WTC11 (cell line): ENCODE measurements around the gene SLC30A1.

Experiments
- CTCF ChIP-seq: fragments of 200-600 bp; IDR thresholded peaks from 2 replicates; pipeline ENCODE4 v1.8.0; 2022; ENCODE audit warnings: antibody characterized with exemption
- JUN ChIP-seq: sonication (generic); formaldehyde crosslinking; IDR thresholded peaks from 2 replicates; pipeline ENCODE4 v1.8.0; 2023; ENCODE audit warnings: mild to moderate bottlenecking, missing genetic modification reagents
- TF ChIP-seq, protein P1 (sequence below): fragments of 250-450 bp; sonication (Bioruptor Pico); conservative IDR thresholded peaks from 2 replicates; pipeline ENCODE4 v1.9.0; 2021; ENCODE audit warnings: mild to moderate bottlenecking
- TF ChIP-seq, protein P2 (sequence below): sonication (generic); formaldehyde crosslinking; IDR thresholded peaks from 2 replicates; pipeline ENCODE4 v1.8.0; 2023; ENCODE audit warnings: missing genetic modification reagents, mild to moderate bottlenecking, borderline replicate concordance

GRCh38 chr1:211596418-211597181 lies 17.6 kb upstream of the SLC30A1 start:
- TF ChIP-seq JUN, result no peak
- TF ChIP-seq, protein P1, sequence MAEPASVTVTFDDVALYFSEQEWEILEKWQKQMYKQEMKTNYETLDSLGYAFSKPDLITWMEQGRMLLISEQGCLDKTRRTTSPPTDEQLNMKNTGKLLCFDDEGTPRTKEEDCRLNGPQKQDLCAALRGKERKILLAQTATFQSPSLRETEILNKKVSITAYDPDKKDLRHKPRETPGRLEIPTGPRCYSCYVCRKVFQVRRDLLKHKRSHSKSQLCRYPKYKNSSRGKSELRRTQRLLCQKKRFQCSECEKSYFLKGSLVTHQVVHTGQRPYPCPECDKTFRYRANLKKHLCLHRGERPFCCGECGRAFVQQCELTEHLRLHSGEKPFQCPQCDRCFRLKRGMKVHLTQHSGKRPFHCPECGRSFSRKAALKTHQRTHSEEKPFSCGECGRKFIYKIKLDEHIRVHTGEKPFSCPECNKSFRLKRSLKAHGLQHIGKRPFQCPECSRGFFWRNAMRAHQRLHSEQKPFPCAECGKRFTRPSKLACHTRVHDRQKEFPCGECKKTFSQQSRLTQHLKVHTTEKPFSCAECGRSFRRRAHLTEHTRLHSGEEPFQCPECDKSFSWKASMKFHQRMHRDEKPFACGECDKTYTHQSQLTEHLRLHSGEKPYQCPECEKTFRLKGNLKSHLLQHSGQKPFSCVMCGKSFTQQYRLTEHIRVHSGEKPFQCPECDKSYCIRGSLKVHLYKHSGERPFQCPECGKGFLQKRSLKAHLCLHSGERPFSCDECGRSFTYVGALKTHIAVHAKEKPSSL (CRISPR knock-in tag), result no peak
- TF ChIP-seq CTCF, result no peak
- TF ChIP-seq, protein P2, sequence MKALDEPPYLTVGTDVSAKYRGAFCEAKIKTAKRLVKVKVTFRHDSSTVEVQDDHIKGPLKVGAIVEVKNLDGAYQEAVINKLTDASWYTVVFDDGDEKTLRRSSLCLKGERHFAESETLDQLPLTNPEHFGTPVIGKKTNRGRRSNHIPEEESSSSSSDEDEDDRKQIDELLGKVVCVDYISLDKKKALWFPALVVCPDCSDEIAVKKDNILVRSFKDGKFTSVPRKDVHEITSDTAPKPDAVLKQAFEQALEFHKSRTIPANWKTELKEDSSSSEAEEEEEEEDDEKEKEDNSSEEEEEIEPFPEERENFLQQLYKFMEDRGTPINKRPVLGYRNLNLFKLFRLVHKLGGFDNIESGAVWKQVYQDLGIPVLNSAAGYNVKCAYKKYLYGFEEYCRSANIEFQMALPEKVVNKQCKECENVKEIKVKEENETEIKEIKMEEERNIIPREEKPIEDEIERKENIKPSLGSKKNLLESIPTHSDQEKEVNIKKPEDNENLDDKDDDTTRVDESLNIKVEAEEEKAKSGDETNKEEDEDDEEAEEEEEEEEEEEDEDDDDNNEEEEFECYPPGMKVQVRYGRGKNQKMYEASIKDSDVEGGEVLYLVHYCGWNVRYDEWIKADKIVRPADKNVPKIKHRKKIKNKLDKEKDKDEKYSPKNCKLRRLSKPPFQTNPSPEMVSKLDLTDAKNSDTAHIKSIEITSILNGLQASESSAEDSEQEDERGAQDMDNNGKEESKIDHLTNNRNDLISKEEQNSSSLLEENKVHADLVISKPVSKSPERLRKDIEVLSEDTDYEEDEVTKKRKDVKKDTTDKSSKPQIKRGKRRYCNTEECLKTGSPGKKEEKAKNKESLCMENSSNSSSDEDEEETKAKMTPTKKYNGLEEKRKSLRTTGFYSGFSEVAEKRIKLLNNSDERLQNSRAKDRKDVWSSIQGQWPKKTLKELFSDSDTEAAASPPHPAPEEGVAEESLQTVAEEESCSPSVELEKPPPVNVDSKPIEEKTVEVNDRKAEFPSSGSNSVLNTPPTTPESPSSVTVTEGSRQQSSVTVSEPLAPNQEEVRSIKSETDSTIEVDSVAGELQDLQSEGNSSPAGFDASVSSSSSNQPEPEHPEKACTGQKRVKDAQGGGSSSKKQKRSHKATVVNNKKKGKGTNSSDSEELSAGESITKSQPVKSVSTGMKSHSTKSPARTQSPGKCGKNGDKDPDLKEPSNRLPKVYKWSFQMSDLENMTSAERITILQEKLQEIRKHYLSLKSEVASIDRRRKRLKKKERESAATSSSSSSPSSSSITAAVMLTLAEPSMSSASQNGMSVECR (CRISPR knock-in tag), result no peak
